H1 (cell line): ENCODE results near the gene GABRG3.

Source experiments
- CHD7 ChIP-seq: fragments of 300-600 bp; sonication (generic); IDR thresholded peaks from 2 replicates; pipeline ENCODE4 v1.7.1; 2012; ENCODE audit warnings: low read length, moderate library complexity, mild to moderate bottlenecking, inconsistent platforms; ENCODE audit not compliant: insufficient replicate concordance
- GTF2F1 ChIP-seq: IDR thresholded peaks from 2 replicates; pipeline ENCODE4 v1.6.1; 2012; ENCODE audit warnings: low read depth, low read length, improper control_type of control experiment, borderline replicate concordance
- MAFK ChIP-seq: IDR thresholded peaks from 2 replicates; pipeline ENCODE4 v1.6.1; 2012; ENCODE audit warnings: low read depth, mild to moderate bottlenecking, improper control_type of control experiment, low read length
- POLR2A ChIP-seq, 2 experiments: IDR thresholded peaks; 1 replicate in 1 of 2; 2 replicates in 1 of 2; pipeline ENCODE4 v1.6.1; 2011; ENCODE audit warnings: low read depth in 2 of 2, low read length in 2 of 2, mild to moderate bottlenecking in 2 of 2; ENCODE audit errors: control extremely low read depth in 1 of 2
- SRF ChIP-seq: IDR thresholded peaks from 2 replicates; pipeline ENCODE4 v1.6.1; 2011; ENCODE audit warnings: mild to moderate bottlenecking, low read depth, low read length, moderate library complexity
- TAF1 ChIP-seq: IDR thresholded peaks from 2 replicates; pipeline ENCODE4 v1.6.1; 2011; ENCODE audit warnings: mild to moderate bottlenecking, low read depth, low read length
- TCF12 ChIP-seq: IDR thresholded peaks from 2 replicates; pipeline ENCODE4 v1.6.1; 2011; ENCODE audit warnings: low read depth, mild to moderate bottlenecking, low read length
- TEAD4 ChIP-seq: IDR thresholded peaks from 2 replicates; pipeline ENCODE4 v1.6.1; 2012; ENCODE audit warnings: low read depth, low read length, inconsistent platforms, mixed read lengths
- ZNF274 ChIP-seq: IDR thresholded peaks from 2 replicates; pipeline ENCODE4 v1.7.0; 2012; ENCODE audit warnings: low read length, borderline replicate concordance; ENCODE audit errors: extremely low read depth
- TF ChIP-seq, protein P1 (sequence below), 3 experiments: IDR thresholded peaks; 1 replicate in 2 of 3; 2 replicates in 1 of 3; pipeline versions ENCODE4 v1.5.1 to v1.6.1; 2011; ENCODE audit warnings: low read length in 3 of 3, mild to moderate bottlenecking in 3 of 3, inconsistent platforms in 2 of 3, low read depth in 1 of 3, moderate library complexity in 1 of 3; ENCODE audit not compliant: insufficient read depth in 1 of 3; ENCODE audit errors: control extremely low read depth in 1 of 3

- TF ChIP-seq, protein P1, sequence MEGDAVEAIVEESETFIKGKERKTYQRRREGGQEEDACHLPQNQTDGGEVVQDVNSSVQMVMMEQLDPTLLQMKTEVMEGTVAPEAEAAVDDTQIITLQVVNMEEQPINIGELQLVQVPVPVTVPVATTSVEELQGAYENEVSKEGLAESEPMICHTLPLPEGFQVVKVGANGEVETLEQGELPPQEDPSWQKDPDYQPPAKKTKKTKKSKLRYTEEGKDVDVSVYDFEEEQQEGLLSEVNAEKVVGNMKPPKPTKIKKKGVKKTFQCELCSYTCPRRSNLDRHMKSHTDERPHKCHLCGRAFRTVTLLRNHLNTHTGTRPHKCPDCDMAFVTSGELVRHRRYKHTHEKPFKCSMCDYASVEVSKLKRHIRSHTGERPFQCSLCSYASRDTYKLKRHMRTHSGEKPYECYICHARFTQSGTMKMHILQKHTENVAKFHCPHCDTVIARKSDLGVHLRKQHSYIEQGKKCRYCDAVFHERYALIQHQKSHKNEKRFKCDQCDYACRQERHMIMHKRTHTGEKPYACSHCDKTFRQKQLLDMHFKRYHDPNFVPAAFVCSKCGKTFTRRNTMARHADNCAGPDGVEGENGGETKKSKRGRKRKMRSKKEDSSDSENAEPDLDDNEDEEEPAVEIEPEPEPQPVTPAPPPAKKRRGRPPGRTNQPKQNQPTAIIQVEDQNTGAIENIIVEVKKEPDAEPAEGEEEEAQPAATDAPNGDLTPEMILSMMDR (IDR thresholded peaks at IDR 0.05; ENCODE audit: control extremely low read depth in 1 of 3, insufficient read depth in 1 of 3, low read depth in 1 of 3, low read length in 3 of 3): no peak
- no peak for TF ChIP-seq ZNF274
- TF ChIP-seq TEAD4: no peak
- no peak for TF ChIP-seq SRF
- TF ChIP-seq MAFK: no peak
- no peak for TF ChIP-seq GTF2F1
- no peak for TF ChIP-seq TCF12
- no peak for TF ChIP-seq CHD7
- TF ChIP-seq TAF1: no peak
- no peak for TF ChIP-seq POLR2A (IDR thresholded peaks at IDR 0.05; ENCODE audit: control extremely low read depth in 1 of 2, low read depth in 2 of 2, low read length in 2 of 2)
Measured at GRCh38 chr15:27025481-27025966, 54.5 kb downstream of the GABRG3 start.
